HAP-1 (cell line): Measurements from ENCODE around the gene CFAP77.

Source experiments
- DNase-seq, 2 experiments: peaks; one replicate each; pipeline ENCODE4 v3.0.0-alpha.2; 2016 to 2020; ENCODE audit warnings: low spot score in 2 of 2
- H3K27me3 ChIP-seq: fragments of 250-450 bp; sonication (Bioruptor Pico); 2 replicates; pipeline ENCODE4 v1.5.1; 2020; ENCODE audit warnings: low read depth, mild to moderate bottlenecking, moderate library complexity
- H3K36me3 ChIP-seq: fragments of 250-450 bp; sonication (Bioruptor Pico); replicated peaks from 2 replicates; pipeline ENCODE4 v1.5.1; 2020; ENCODE audit warnings: mild to moderate bottlenecking
- H3K4me1 ChIP-seq: fragments of 250-450 bp; sonication (Bioruptor Pico); 2 replicates; pipeline ENCODE4 v1.5.1; 2020; ENCODE audit warnings: mild to moderate bottlenecking
- H3K4me3 ChIP-seq: fragments of 250-450 bp; sonication (Bioruptor Pico); 2 replicates; pipeline ENCODE4 v1.5.1; 2020; ENCODE audit warnings: mild to moderate bottlenecking, moderate library complexity
- H3K9me3 ChIP-seq: fragments of 250-450 bp; sonication (Bioruptor Pico); 2 replicates; pipeline ENCODE4 v1.5.1; 2020; ENCODE audit warnings: mild to moderate bottlenecking, moderate library complexity
- in situ Hi-C: fragments of 300-500 bp; cut with MboI; formaldehyde crosslinking; loops from 3 replicates; pipeline ENCODE4 v1.14.3; 2020; ENCODE audit warnings: low sequenced_read_pairs, inconsistent platforms, mixed read lengths

CFAP77 gene

GRCh38 chr9:132472599-132472998 is 62.6 kb downstream of the CFAP77 start:
- peaks cover 7% of the 10 kb centered on the region for H3K4me1 ChIP-seq
- in situ Hi-C loops, result no loop called here
- no peak overlapping the region for H3K4me3 ChIP-seq
- no peaks in the 10 kb centered on the region for H3K9me3 ChIP-seq
- no peaks in the 10 kb centered on the region for H3K27me3 ChIP-seq
- H3K36me3 ChIP-seq, result no peaks in the 10 kb centered on the region
- peak in 1 of 2 experiments; percentile 33 for DNase-seq

- Histone ChIP-seq H3K4me3 (no peak overlapping the region), H3K27me3 (no peaks in the 10 kb centered on the region), H3K4me1 (peaks cover 7% of the 10 kb centered on the region), H3K9me3 (no peaks in the 10 kb centered on the region), H3K36me3 (no peaks in the 10 kb centered on the region)
- DNase-seq, result no peak
- in situ Hi-C loops, result no loop called here
These were observed 64.2 kb downstream of the CFAP77 start for GRCh38 chr9:132474253-132474652.

DNA sequence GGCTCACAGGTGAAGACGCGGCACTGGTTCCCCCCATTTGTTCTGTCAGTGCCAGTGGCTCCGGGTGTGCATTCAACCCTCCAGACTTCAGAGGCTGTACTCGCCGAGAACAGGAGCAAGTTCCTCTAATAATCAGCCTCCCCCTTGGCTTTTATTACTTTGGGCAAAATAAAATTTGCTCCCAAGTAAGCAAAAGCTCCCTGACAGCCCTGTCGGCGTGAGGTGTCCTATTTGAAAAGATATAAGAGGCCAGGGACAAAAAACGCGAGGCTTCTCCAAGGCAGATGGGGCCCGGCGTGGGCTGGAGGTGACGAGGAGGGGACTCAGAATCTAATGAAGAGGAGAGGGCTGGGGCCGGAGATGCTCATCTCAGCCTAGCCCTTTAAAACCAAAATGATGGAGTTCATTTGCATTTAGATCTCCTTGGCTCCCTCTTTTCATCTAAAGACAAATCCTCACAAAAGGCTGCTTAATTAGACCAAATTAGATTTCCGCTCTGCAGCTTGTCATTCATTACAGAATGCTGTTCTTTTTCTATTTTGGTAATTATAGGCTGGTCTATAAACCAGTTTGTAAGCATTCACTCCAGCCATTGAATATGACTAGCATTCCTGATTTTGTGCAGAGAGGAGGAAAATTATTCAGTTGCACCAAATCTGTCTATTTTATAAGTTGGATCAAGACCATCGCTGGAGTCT is 68.5 kb downstream of the CFAP77 start:
- Histone ChIP-seq H3K36me3 (no peaks in the 10 kb centered on the region), H3K9me3 (no peaks in the 10 kb centered on the region), H3K4me3 (no peak overlapping the region), H3K4me1 (no peaks in the 10 kb centered on the region), H3K27me3 (no peaks in the 10 kb centered on the region)
- no peak for DNase-seq
- in situ Hi-C loops, result no loop called here

GRCh38 chr9:132479733-132480132 is 69.7 kb downstream of the CFAP77 start:
- Histone ChIP-seq H3K4me1 (no peaks in the 10 kb centered on the region), H3K4me3 (no peak overlapping the region), H3K36me3 (no peaks in the 10 kb centered on the region), H3K9me3 (no peaks in the 10 kb centered on the region), H3K27me3 (no peaks in the 10 kb centered on the region)
- in situ Hi-C loops, result no loop called here
- DNase-seq, result no peak

DNA sequence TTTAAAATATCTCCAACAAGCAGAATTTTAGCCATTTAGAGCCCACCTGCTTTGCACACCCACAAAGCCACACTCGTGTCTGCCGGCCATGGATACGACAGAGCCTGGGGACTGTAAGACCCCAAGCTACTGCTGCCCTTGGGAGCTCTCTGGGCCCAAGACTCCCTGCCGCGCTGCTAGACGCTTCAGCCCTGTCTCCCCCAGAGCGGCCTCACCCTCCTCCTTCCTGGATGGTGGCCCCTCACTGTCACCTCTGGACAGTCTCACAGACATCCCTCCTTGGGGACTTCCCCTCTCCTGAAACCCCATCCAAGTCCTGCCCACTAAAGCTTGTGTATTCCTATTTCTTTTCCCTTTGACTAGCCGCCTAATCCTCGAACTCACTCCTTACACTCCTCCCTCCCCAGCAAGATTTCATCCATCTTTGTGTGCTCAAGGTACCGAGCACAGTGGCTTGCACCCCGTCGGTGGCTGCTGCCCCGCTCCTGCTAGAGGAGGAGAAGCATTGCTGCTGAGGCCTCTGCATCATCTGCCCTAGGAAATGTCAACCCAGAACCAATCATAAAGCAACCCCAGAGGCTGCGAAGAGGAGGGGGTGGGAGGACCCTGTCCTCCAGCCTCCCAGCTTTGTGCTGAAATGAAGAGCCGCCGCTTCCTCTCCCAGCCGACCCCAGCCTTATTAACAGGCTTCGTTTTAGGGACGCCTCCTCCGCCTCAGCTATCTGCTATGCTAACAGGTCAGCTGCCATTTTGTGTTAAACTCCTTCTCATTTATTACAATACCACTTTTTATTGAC is 71.2 kb downstream of the CFAP77 start:
- H3K27me3 ChIP-seq, result no peaks in the 10 kb centered on the region

DNA sequence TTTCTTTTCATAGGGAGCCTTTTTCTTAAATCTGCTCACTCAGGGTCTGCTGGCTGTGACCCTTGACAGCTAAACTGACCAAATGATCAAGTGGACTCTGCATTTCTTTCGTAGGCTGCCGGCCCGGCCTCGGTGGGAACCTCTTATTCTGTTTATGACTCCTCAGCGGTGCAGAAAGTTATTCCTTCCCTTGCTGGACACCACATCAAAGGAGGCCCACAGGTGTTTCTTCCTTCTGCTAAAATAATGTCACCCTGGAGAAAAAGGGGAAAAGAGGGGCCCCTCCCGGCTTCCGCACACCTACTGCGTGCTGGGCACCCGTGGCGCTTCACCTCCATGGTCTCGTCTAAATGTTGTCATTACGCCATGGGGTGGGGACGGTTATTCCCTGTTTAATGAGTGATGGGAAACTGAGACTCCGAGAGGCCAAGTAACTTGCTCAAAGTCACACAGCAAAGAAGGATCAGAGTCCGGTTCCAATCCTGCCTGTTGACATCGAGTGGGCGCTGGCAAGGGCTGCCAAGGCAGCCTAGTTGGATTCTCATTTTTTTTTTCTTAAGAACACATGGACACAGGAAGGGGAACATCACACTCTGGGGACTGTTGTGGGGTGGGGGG is 72.3 kb downstream of the CFAP77 start:
- H3K4me1 ChIP-seq, result peaks cover 12% of the 10 kb centered on the region
- in situ Hi-C loops, result no loop called here
- H3K27me3 ChIP-seq, result no peaks in the 10 kb centered on the region
- no peak for DNase-seq
- no peaks in the 10 kb centered on the region for H3K9me3 ChIP-seq
- H3K4me3 ChIP-seq, result no peak overlapping the region
- no peaks in the 10 kb centered on the region for H3K36me3 ChIP-seq

More for the DNA sequence above, 71.2 kb downstream of the CFAP77 start:
- Histone ChIP-seq H3K4me3 (no peak overlapping the region), H3K4me1 (peaks cover 2% of the 10 kb centered on the region), H3K36me3 (no peaks in the 10 kb centered on the region), H3K9me3 (no peaks in the 10 kb centered on the region)
- no peak for DNase-seq
- in situ Hi-C loops, result no loop called here

- Histone ChIP-seq H3K4me3 (no peak overlapping the region), H3K9me3 (no peaks in the 10 kb centered on the region), H3K27me3 (peaks cover 9% of the 10 kb centered on the region; the same call in 1 of the 2 replicates), H3K36me3 (no peaks in the 10 kb centered on the region), H3K4me1 (peaks cover 13% of the 10 kb centered on the region)
- in situ Hi-C loops, result no loop called here
- no peak for DNase-seq
These were observed 75.4 kb downstream of the CFAP77 start for GRCh38 chr9:132485393-132485792.

DNA sequence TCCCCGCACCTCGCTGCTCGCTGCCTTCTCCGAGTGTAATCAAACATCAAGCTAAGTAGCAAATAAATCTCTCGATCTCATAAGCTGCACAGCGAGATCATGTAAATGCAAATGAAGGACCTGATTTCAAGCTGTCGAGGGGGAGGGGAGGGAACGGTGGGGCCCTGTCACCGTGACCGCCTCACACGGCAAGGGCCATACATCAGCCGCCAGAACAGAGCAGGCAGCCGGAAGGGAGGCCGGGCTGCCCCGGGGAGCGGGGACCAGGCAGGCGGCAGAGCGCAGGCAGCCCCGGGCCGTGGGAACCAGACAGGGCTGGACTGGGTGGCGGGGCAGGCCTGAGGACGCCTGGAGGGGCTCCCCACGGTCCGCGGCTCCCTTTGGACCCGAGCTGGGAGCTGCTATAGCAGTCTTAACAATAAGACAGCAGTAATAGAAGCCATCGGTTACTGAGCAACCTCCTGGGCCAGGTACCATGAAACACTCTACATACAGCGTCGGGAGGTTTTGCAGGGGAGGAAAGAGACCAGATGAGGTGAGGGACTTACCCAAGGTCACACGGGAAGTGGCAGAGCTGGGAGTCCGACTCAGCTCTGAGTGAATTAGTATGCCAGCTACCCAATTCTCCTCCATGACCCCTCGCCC is 76.8 kb downstream of the CFAP77 start:
- peaks cover 13% of the 10 kb centered on the region for H3K4me1 ChIP-seq
- in situ Hi-C loops, result no loop called here
- peaks cover 9% of the 10 kb centered on the region; the same call in 1 of the 2 replicates for H3K27me3 ChIP-seq
- H3K36me3 ChIP-seq, result no peaks in the 10 kb centered on the region
- peak overlapping the region; percentile 1; the same call in 1 of the 2 replicates for H3K4me3 ChIP-seq
- no peaks in the 10 kb centered on the region for H3K9me3 ChIP-seq
- peak; percentile 66 to 85 for DNase-seq

GRCh38 chr9:132487351-132487791 is 77.4 kb downstream of the CFAP77 start:
- H3K27me3 ChIP-seq, result peaks cover 9% of the 10 kb centered on the region; the same call in 1 of the 2 replicates
- no peaks in the 10 kb centered on the region for H3K36me3 ChIP-seq
- H3K9me3 ChIP-seq, result no peaks in the 10 kb centered on the region
- H3K4me1 ChIP-seq, result peaks cover 13% of the 10 kb centered on the region
- DNase-seq, result no peak
- no peak overlapping the region for H3K4me3 ChIP-seq
- in situ Hi-C loops, result no loop called here

- Histone ChIP-seq H3K4me1 (peaks cover 13% of the 10 kb centered on the region), H3K27me3 (peaks cover 9% of the 10 kb centered on the region; the same call in 1 of the 2 replicates), H3K4me3 (no peak overlapping the region), H3K36me3 (no peaks in the 10 kb centered on the region), H3K9me3 (no peaks in the 10 kb centered on the region)
- in situ Hi-C loops, result no loop called here
- DNase-seq, result no peak
These were observed 78.0 kb downstream of the CFAP77 start for GRCh38 chr9:132487980-132488535.

- no peak overlapping the region for H3K4me3 ChIP-seq
- H3K4me1 ChIP-seq, result peaks cover 13% of the 10 kb centered on the region
- peaks cover 9% of the 10 kb centered on the region; the same call in 1 of the 2 replicates for H3K27me3 ChIP-seq
- no peak for DNase-seq
- no peaks in the 10 kb centered on the region for H3K36me3 ChIP-seq
- in situ Hi-C loops, result no loop called here
- no peaks in the 10 kb centered on the region for H3K9me3 ChIP-seq
These were observed 78.6 kb downstream of the CFAP77 start for GRCh38 chr9:132488626-132489025.

- no peak for DNase-seq
- Histone ChIP-seq H3K27me3 (peaks cover 9% of the 10 kb centered on the region; the same call in 1 of the 2 replicates), H3K4me3 (no peak overlapping the region), H3K9me3 (no peaks in the 10 kb centered on the region), H3K4me1 (peaks cover 13% of the 10 kb centered on the region), H3K36me3 (no peaks in the 10 kb centered on the region)
- in situ Hi-C loops, result no loop called here
These were observed 79.5 kb downstream of the CFAP77 start for GRCh38 chr9:132489536-132489935.

DNA sequence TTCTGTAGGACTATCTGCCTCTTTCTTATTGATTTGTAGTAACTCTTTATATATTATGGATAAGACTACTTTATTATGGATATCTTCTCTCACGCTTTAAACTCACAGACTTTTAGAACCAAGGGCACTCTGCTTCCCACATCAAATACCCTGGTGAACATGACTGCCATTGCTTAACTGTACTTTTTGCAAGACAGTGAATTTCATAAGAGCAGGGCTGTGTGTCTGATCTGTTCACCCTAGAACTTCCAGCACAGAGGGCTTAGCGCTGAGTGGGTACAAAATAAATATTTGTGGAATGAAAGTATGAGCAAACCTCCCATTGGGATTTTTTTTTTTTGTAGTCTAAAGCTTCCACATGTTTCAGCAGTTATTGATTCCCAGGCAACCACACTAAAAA is 84.8 kb downstream of the CFAP77 start:
- in situ Hi-C loops, result no loop called here

More for the DNA sequence above, 84.8 kb downstream of the CFAP77 start:
- Histone ChIP-seq H3K36me3 (no peaks in the 10 kb centered on the region), H3K4me3 (no peak overlapping the region), H3K9me3 (no peaks in the 10 kb centered on the region), H3K27me3 (0 out of 2 replicates have a peak, but pooled peaks cover 3% of the 10 kb centered on the region), H3K4me1 (no peaks in the 10 kb centered on the region)
- DNase-seq, result no peak
